ENCODE results near the gene EEF2KMT. TPM values are rescaled to one million over a fixed set of nuclear protein-coding genes. Genes with fewer than 3 reads are reported as not detected.

The EEF2KMT gene
- total RNA-seq, 1 experiment from 2014 or later: 24.4 TPM

DNA sequence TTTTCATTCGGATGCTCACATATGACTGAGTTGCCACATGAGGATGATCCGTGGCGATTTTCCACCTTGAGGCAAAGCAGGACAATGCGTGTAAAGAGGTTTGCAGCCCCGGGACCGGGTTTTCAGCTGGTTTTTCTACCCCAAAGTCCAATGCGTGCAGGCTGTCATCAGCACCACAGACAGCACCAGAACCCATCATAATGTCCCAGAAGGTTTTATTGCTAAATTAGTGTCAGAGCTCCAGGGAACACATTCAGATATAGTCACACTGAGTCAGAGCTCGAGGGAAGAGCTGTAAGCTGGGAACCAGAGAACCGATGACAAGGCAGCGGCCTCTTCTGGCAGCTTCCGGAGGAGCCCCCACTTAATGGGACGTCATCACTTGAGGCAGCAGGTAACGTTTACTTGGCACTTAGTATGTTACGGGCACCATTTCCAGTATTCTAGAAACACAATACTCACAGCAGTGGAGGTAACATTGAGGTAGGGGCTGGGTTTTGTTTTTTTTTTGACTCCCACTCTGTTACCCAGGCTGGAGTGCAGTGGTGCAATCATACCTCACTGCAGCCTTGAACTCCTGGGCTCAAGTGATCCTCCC, 54.9 kb downstream of the EEF2KMT start:
- Histone ChIP-seq H3K9me3 (ENCODE audit: control insufficient read depth, insufficient read depth, low read depth, low read length) (no peaks in the 10 kb centered on the region), H3K27ac (ENCODE audit: low read length) (no peak overlapping the region), H3K4me1 (ENCODE audit: control insufficient read depth, insufficient read depth, low read length) (no peaks in the 10 kb centered on the region), H3K4me3 (ENCODE audit: low read depth in 2 of 2, low read length in 2 of 2) (no peak overlapping the region), H3K36me3 (ENCODE audit: control insufficient read depth, insufficient read depth, low read length) (no peaks in the 10 kb centered on the region), H3K27me3 (ENCODE audit: control insufficient read depth, insufficient read depth, low read length) (0 out of 2 replicates have a peak, but pooled peaks cover 3% of the 10 kb centered on the region)
- no TSS peak for BruUV-seq (replicated peaks)
- intact Hi-C loops (cut with micrococcal nuclease; ENCODE audit: unreplicated experiment) (no loop called here), in situ Hi-C loops (cut with HindIII; ENCODE audit: low pct_unique_long_range_greater_than_20kb, low sequenced_read_pairs) (no loop called here)
- CTCF ChIA-PET: no interaction called here
- TF ChIP-seq, protein P1, sequence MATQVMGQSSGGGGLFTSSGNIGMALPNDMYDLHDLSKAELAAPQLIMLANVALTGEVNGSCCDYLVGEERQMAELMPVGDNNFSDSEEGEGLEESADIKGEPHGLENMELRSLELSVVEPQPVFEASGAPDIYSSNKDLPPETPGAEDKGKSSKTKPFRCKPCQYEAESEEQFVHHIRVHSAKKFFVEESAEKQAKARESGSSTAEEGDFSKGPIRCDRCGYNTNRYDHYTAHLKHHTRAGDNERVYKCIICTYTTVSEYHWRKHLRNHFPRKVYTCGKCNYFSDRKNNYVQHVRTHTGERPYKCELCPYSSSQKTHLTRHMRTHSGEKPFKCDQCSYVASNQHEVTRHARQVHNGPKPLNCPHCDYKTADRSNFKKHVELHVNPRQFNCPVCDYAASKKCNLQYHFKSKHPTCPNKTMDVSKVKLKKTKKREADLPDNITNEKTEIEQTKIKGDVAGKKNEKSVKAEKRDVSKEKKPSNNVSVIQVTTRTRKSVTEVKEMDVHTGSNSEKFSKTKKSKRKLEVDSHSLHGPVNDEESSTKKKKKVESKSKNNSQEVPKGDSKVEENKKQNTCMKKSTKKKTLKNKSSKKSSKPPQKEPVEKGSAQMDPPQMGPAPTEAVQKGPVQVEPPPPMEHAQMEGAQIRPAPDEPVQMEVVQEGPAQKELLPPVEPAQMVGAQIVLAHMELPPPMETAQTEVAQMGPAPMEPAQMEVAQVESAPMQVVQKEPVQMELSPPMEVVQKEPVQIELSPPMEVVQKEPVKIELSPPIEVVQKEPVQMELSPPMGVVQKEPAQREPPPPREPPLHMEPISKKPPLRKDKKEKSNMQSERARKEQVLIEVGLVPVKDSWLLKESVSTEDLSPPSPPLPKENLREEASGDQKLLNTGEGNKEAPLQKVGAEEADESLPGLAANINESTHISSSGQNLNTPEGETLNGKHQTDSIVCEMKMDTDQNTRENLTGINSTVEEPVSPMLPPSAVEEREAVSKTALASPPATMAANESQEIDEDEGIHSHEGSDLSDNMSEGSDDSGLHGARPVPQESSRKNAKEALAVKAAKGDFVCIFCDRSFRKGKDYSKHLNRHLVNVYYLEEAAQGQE (IDR thresholded peaks at IDR 0.05; ENCODE audit: insufficient read depth in 1 of 2, low read depth in 2 of 2, low read length in 1 of 2): peak; percentile 61 to 76; a peak in 2 of 4 replicates
- no peak for TF ChIP-seq POLR2AphosphoS5 (IDR thresholded peaks at IDR 0.05; ENCODE audit: low read depth, low read length)
- ATAC-seq (no peak), DNase-seq (ENCODE audit: low read depth, low spot score) (no peak)
- POLR2A ChIA-PET: no interaction called here

DNA sequence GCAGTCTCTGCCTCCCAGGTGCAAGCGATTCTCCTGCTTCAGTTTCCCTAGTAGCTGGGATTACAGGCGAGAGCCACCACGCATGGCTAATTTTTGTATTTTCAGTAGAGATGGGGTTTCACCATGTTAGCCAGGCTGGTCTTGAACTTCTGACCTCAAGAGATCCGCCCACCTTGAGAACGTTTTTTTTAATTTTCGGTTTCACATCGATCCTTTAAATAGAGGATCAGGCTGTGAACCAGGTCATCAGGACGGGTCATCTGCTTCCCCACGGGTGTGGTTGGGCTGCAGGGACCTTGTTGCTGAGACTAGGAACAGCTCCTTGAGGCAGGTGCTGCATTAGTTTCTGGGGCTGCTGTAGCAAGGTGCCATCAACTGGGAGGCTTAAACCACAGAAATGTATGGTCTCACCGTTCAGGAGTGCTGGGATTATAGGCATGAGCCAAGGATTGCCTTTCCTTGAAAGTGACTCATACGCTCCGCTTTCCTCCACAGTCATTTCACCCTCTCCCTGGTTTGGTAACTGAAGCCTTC, 55.9 kb downstream of the EEF2KMT start:
- intact Hi-C loops (cut with micrococcal nuclease; ENCODE audit: unreplicated experiment): no loop called here
- H3K27me3 ChIP-seq (ENCODE audit: control insufficient read depth, insufficient read depth, low read length): 0 out of 2 replicates have a peak, but pooled peaks cover 3% of the 10 kb centered on the region
- H3K4me1 ChIP-seq (ENCODE audit: control insufficient read depth, insufficient read depth, low read length): no peaks in the 10 kb centered on the region
- no peaks in the 10 kb centered on the region for H3K9me3 ChIP-seq (ENCODE audit: control insufficient read depth, insufficient read depth, low read depth, low read length)
- DNase-seq (ENCODE audit: low read depth, low spot score) (peak; percentile 63), ATAC-seq (peak; percentile 81)
- ChIA-PET POLR2A (no interaction called here), CTCF (interaction anchor here (0.6 kb wide), 1 partner anchor 424 kb away, joined by 4 read pairs; no protein-coding TSS in a partner anchor)
- no TSS peak for BruUV-seq (replicated peaks)
- H3K36me3 ChIP-seq (ENCODE audit: control insufficient read depth, insufficient read depth, low read length): no peaks in the 10 kb centered on the region
- TF ChIP-seq TCF7L2 (IDR thresholded peaks at IDR 0.05; ENCODE audit: low read depth, low read length) (no peak), POLR2AphosphoS5 (IDR thresholded peaks at IDR 0.05; ENCODE audit: low read depth, low read length) (no peak), SIN3A (IDR thresholded peaks at IDR 0.05; ENCODE audit: borderline replicate concordance, insufficient read depth, low read depth, low read length) (no peak)
- TF ChIP-seq, protein P2, sequence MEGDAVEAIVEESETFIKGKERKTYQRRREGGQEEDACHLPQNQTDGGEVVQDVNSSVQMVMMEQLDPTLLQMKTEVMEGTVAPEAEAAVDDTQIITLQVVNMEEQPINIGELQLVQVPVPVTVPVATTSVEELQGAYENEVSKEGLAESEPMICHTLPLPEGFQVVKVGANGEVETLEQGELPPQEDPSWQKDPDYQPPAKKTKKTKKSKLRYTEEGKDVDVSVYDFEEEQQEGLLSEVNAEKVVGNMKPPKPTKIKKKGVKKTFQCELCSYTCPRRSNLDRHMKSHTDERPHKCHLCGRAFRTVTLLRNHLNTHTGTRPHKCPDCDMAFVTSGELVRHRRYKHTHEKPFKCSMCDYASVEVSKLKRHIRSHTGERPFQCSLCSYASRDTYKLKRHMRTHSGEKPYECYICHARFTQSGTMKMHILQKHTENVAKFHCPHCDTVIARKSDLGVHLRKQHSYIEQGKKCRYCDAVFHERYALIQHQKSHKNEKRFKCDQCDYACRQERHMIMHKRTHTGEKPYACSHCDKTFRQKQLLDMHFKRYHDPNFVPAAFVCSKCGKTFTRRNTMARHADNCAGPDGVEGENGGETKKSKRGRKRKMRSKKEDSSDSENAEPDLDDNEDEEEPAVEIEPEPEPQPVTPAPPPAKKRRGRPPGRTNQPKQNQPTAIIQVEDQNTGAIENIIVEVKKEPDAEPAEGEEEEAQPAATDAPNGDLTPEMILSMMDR (IDR thresholded peaks at IDR 0.05): no peak
- TF ChIP-seq, protein P1 (IDR thresholded peaks at IDR 0.05; ENCODE audit: insufficient read depth in 1 of 2, low read depth in 2 of 2, low read length in 1 of 2): no peak
- in situ Hi-C loops (cut with HindIII; ENCODE audit: low pct_unique_long_range_greater_than_20kb, low sequenced_read_pairs): no loop called here
- H3K4me3 ChIP-seq (ENCODE audit: low read depth in 2 of 2, low read length in 2 of 2): peak overlapping the region in 1 of 2 experiments; percentile 25; a peak in 2 of 4 replicates
- no peak overlapping the region for H3K27ac ChIP-seq (ENCODE audit: low read length)

Measured in Panc1 (cell line).